ENCODE data around the gene DCST1. TPM values are rescaled to one million over a fixed set of nuclear protein-coding genes. Genes with fewer than 3 reads are reported as not detected.

The DCST1 gene
- total and polyA plus RNA-seq, 2 of the 13 experiments (the other 11 are each of a cell fraction or from before 2014, with no cell fraction given) = 0.04 TPM; not detected in 1

DNA sequence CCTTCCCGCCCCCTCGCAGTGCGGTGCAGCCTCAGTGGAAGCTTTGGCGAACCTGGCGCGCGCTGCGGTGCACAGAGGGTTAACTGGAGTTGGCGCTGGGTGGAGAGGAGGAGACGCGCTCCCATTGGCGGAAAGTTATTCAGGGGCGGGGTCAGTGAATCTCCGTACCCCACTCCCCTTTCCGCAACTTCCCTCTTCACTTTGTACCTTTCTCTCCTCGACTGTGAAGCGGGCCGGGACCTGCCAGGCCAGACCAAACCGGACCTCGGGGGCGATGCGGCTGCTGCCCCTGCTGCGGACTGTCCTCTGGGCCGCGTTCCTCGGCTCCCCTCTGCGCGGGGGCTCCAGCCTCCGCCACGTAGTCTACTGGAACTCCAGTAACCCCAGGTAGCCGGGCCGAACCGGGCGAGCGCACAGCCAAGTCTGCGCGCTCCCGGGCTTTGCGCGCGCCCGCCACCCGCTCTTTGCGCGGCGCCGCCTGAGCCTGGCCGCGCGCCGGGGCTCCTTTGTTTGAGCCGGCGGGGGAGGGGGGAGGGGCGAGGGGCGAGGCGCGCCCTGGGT lies 30.0 kb downstream of the DCST1 start, which contains the start of gene EFNA4 (continued):
- TF ChIP-seq IKZF4 (CRISPR knock-in tag; IDR thresholded peaks at IDR 0.05; ENCODE audit: borderline replicate concordance, low read depth, not compliant biosample characterization) = no peak
- TF ChIP-seq, protein P1, sequence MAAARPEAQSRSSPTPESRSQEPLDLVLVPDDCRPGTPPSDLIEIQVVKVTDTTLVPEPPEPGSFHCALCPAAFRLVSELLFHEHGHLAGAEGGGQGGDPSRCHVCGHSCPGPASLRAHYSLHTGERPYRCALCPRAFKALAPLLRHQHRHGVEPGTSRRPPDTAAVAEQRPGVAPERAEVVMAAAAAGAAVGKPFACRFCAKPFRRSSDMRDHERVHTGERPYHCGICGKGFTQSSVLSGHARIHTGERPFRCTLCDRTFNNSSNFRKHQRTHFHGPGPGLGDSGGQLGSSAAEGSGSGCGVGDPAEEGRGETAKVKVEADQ (CRISPR knock-in tag; IDR thresholded peaks at IDR 0.05; ENCODE audit: borderline replicate concordance) = peak; percentile 73; the same call in 1 of the 2 replicates
- TF ChIP-seq ZNF12 (CRISPR knock-in tag; IDR thresholded peaks at IDR 0.05) = no peak
- TF ChIP-seq ZNF598 (CRISPR knock-in tag; IDR thresholded peaks at IDR 0.05; ENCODE audit: borderline replicate concordance) = no peak
- TF ChIP-seq ZNF101 (CRISPR knock-in tag; IDR thresholded peaks at IDR 0.05; ENCODE audit: borderline replicate concordance, low read depth) = no peak
- TF ChIP-seq SMARCC2 (IDR thresholded peaks at IDR 0.05) = no peak
- TF ChIP-seq ATF1 (CRISPR knock-in tag; IDR thresholded peaks at IDR 0.05) = no peak
- TF ChIP-seq, protein P2, sequence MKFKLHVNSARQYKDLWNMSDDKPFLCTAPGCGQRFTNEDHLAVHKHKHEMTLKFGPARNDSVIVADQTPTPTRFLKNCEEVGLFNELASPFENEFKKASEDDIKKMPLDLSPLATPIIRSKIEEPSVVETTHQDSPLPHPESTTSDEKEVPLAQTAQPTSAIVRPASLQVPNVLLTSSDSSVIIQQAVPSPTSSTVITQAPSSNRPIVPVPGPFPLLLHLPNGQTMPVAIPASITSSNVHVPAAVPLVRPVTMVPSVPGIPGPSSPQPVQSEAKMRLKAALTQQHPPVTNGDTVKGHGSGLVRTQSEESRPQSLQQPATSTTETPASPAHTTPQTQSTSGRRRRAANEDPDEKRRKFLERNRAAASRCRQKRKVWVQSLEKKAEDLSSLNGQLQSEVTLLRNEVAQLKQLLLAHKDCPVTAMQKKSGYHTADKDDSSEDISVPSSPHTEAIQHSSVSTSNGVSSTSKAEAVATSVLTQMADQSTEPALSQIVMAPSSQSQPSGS (CRISPR knock-in tag; IDR thresholded peaks at IDR 0.05) = no peak
- peak; percentile 70; the same call in 1 of the 2 replicates for TF ChIP-seq KLF15 (CRISPR knock-in tag; IDR thresholded peaks at IDR 0.05; ENCODE audit: borderline replicate concordance)
- TF ChIP-seq, protein P3, sequence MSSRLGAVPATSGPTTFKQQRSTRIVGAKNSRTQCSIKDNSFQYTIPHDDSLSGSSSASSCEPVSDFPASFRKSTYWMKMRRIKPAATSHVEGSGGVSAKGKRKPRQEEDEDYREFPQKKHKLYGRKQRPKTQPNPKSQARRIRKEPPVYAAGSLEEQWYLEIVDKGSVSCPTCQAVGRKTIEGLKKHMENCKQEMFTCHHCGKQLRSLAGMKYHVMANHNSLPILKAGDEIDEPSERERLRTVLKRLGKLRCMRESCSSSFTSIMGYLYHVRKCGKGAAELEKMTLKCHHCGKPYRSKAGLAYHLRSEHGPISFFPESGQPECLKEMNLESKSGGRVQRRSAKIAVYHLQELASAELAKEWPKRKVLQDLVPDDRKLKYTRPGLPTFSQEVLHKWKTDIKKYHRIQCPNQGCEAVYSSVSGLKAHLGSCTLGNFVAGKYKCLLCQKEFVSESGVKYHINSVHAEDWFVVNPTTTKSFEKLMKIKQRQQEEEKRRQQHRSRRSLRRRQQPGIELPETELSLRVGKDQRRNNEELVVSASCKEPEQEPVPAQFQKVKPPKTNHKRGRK (CRISPR knock-in tag; IDR thresholded peaks at IDR 0.05) = no peak
- TF ChIP-seq, protein P4, sequence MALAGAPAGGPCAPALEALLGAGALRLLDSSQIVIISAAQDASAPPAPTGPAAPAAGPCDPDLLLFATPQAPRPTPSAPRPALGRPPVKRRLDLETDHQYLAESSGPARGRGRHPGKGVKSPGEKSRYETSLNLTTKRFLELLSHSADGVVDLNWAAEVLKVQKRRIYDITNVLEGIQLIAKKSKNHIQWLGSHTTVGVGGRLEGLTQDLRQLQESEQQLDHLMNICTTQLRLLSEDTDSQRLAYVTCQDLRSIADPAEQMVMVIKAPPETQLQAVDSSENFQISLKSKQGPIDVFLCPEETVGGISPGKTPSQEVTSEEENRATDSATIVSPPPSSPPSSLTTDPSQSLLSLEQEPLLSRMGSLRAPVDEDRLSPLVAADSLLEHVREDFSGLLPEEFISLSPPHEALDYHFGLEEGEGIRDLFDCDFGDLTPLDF (CRISPR knock-in tag; IDR thresholded peaks at IDR 0.05) = no peak
- TF ChIP-seq, protein P5, sequence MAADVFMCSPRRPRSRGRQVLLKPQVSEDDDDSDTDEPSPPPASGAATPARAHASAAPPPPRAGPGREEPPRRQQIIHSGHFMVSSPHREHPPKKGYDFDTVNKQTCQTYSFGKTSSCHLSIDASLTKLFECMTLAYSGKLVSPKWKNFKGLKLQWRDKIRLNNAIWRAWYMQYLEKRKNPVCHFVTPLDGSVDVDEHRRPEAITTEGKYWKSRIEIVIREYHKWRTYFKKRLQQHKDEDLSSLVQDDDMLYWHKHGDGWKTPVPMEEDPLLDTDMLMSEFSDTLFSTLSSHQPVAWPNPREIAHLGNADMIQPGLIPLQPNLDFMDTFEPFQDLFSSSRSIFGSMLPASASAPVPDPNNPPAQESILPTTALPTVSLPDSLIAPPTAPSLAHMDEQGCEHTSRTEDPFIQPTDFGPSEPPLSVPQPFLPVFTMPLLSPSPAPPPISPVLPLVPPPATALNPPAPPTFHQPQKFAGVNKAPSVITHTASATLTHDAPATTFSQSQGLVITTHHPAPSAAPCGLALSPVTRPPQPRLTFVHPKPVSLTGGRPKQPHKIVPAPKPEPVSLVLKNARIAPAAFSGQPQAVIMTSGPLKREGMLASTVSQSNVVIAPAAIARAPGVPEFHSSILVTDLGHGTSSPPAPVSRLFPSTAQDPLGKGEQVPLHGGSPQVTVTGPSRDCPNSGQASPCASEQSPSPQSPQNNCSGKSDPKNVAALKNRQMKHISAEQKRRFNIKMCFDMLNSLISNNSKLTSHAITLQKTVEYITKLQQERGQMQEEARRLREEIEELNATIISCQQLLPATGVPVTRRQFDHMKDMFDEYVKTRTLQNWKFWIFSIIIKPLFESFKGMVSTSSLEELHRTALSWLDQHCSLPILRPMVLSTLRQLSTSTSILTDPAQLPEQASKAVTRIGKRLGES (CRISPR knock-in tag; IDR thresholded peaks at IDR 0.05; ENCODE audit: borderline replicate concordance) = no peak
- no peak for TF ChIP-seq HNRNPL (IDR thresholded peaks at IDR 0.05; ENCODE audit: low read depth, low read length)
- TF ChIP-seq CBX1 (IDR thresholded peaks at IDR 0.05; ENCODE audit: low read depth) = peak; percentile 49
- peak; percentile 24 for TF ChIP-seq TEAD3 (CRISPR knock-in tag; optimal IDR thresholded peaks at IDR 0.05; ENCODE audit: borderline replicate concordance)
- no peak; the same call in 1 of the 2 replicates for TF ChIP-seq SP5 (CRISPR knock-in tag; IDR thresholded peaks at IDR 0.05; ENCODE audit: borderline replicate concordance, low read depth)
- TF ChIP-seq ZNF335 (CRISPR knock-in tag; IDR thresholded peaks at IDR 0.05) = no peak
- TF ChIP-seq ZNF17 (CRISPR knock-in tag; IDR thresholded peaks at IDR 0.05) = no peak
- TF ChIP-seq, protein P6, sequence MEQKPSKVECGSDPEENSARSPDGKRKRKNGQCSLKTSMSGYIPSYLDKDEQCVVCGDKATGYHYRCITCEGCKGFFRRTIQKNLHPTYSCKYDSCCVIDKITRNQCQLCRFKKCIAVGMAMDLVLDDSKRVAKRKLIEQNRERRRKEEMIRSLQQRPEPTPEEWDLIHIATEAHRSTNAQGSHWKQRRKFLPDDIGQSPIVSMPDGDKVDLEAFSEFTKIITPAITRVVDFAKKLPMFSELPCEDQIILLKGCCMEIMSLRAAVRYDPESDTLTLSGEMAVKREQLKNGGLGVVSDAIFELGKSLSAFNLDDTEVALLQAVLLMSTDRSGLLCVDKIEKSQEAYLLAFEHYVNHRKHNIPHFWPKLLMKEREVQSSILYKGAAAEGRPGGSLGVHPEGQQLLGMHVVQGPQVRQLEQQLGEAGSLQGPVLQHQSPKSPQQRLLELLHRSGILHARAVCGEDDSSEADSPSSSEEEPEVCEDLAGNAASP (CRISPR knock-in tag; IDR thresholded peaks at IDR 0.05; ENCODE audit: borderline replicate concordance) = no peak
- no peak for TF ChIP-seq ZNF562 (CRISPR knock-in tag; IDR thresholded peaks at IDR 0.05; ENCODE audit: borderline replicate concordance)
- no peak for TF ChIP-seq DNMT3B (CRISPR knock-in tag; conservative IDR thresholded peaks at IDR 0.05)
